Motor neuron (in vitro differentiated cells): ENCODE data around the gene MAVS. TPM values are rescaled to one million over a fixed set of nuclear protein-coding genes. Genes with fewer than 3 reads are reported as not detected.

Experiments
- ATAC-seq, 8 experiments: fragments of 200-7000 bp; cut with Tn5 transposase; replicated peaks in 6 of 8; 2 replicates each; pipeline ENCODE4 v1.8.0; 2021; ENCODE audit warnings: mild to moderate bottlenecking in 8 of 8, moderate library complexity in 8 of 8
- H3K27ac ChIP-seq, 2 donors: fragments of 250-450 bp; sonication (Bioruptor Pico); 2 replicates each; pipeline ENCODE4 v1.9.0; 2021; ENCODE audit warnings: antibody characterized with exemption in 2 of 2, mild to moderate bottlenecking in 2 of 2, moderate library complexity in 1 of 2
- H3K4me1 ChIP-seq, 2 donors: fragments of 250-450 bp; sonication (Bioruptor Pico); replicated peaks in 1 of 2; 2 replicates each; pipeline ENCODE4 v1.6.1; 2021; ENCODE audit warnings: antibody characterized with exemption in 2 of 2, mild to moderate bottlenecking in 2 of 2, moderate library complexity in 1 of 2
- H3K4me3 ChIP-seq, 5 donors: fragments of 250-450 bp; sonication (Bioruptor Pico); 2 replicates each; pipeline ENCODE4 v1.9.0; 2021; ENCODE audit warnings: antibody characterized with exemption in 5 of 5, mild to moderate bottlenecking in 5 of 5, moderate library complexity in 4 of 5
- WGBS, 10 experiments: fragments of 450-650 bp; shearing (Covaris generic); methylation state at CpG; one replicate each; pipeline ENCODE4 v1.0.0; 2022; 5-methylcytosine and 5-hydroxymethylcytosine counted together
- in situ Hi-C, 9 experiments: fragments of 400-800 bp; cut with MboI; loops; one replicate each; pipeline ENCODE4 v1.15.0; 2021; ENCODE audit warnings: low sequenced_read_pairs in 9 of 9, low pct_unique_long_range_greater_than_20kb in 2 of 9; ENCODE audit not compliant: unreplicated experiment in 9 of 9
- total RNA-seq, 8 experiments: library from RNA; unstranded; fragments of 300-600 nt; gene quantifications; 2 replicates each; pipeline versions ENCODE4 v1.2.3 to v1.2.4, GENCODE V29; 2022

MAVS gene
- total RNA-seq, 8 experiments from 2014 or later = 5.9 to 38.8 (median 15.5) TPM

DNA sequence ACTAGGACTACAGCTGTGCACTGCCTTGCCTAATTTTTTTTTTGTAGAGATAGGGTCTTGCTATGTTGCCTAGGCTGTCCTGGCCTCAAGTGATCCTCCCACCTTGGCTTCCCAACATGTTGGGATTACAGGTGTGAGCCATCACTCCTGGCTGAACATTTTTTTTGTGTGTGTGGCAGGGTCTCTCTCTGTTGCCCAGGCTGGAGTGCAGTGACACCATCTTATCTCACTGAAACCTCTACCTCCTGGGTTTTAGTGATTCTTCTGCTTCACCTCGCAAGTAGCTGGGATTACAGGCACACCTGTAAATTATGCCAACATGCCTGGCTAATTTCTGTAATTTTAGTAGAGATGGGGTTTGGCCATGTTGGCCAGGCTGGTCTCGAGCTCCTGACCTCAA lies 67.8 kb downstream of the MAVS start:
- Histone ChIP-seq H3K4me3 (no peak overlapping the region), H3K4me1 (no peaks in the 10 kb centered on the region), H3K27ac (no peak overlapping the region)
- ATAC-seq = no peak
- in situ Hi-C loops = no loop called here
- 83 to 100% (median 100%) methylated on average over 1 of the region's 2 CpGs; no CpG with 5 or more reads in 5 of the 10 experiments for WGBS, 10 experiments

- 0 to 100% (median 97%) methylated on average over 1 to 2 of the region's 2 CpGs for WGBS, 10 experiments
- no peak for ATAC-seq
- Histone ChIP-seq H3K4me1 (no peaks in the 10 kb centered on the region), H3K4me3 (no peak overlapping the region), H3K27ac (no peak overlapping the region)
- in situ Hi-C loops = no loop called here
Measured at GRCh38 chr20:3915691-3916090, 69.1 kb downstream of the MAVS start.

GRCh38 chr20:3916364-3916763 lies 69.7 kb downstream of the MAVS start:
- Histone ChIP-seq H3K4me3 (no peak overlapping the region), H3K4me1 (no peaks in the 10 kb centered on the region), H3K27ac (no peak overlapping the region)
- WGBS, 10 experiments = 0 to 95% (median 80%) methylated on average over 1 to 2 of the region's 2 CpGs
- ATAC-seq = peak in 2 of 8 experiments; percentile 66 to 79
- in situ Hi-C loops = no loop called here

DNA sequence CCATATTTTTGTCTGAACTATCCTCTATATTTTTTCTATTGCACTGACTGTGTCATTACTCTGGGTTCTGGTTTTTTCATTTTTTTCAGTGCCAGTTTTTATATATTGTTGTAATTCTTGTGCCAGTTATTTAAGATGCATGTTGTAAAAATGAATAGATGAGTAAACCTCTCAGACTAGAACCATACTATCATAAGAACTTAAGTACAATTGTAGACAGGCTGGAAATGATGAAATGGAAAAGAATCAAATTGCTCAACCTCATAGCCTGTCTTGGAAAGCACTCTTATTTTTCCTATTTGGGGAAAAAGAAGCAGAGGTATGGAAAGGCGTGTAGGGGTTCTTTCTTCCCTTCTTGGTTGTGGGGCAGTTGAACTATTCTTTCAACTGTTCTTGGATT lies 72.7 kb downstream of the MAVS start:
- Histone ChIP-seq H3K27ac (no peak overlapping the region), H3K4me3 (no peak overlapping the region), H3K4me1 (no peaks in the 10 kb centered on the region)
- WGBS, 10 experiments = 80 to 100% (median 100%) methylated on average over 1 of the region's 1 CpG; no CpG with 5 or more reads in 3 of the 10 experiments
- in situ Hi-C loops = no loop called here
- ATAC-seq = no peak

DNA sequence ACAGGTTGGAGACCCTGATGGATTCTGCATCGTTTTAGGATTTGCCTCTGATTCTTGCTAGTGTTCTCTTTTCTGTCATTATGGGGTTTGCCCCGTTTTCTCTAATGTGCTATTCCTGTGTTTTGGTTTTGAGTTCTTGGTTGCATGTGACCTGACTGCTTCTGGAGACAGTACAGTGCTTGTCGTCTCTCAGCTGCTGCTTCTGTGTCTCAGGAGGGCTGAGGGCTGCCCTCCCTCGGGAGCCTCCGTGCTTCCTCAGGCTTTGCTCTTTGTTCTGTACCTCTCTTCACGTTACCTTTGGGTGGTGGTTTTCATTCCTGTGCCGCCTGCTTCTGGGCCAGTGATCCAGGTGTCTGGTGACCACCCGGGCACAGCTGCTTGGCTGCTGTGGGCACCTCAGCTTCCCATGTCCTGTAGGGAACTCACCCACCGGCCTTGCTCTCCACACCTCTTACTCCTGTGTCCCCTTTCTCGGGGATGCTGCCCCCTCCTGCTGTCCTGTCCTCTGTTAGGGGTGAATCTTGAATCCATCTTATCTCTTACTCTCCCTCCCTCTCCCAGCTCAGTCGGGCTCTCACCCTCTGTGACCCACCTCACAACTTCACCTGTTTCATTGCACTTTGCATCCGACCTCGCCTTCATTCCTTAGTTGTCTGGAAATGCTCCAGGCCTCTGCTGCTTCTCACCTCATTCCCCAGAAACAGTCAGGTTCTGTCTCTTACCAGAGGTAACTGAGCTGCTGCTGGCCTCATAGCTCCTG lies 75.8 kb downstream of the MAVS start:
- WGBS, 10 experiments = 77 to 100% (median 90%) methylated on average over 1 to 11 of the region's 13 CpGs; no CpG with 5 or more reads in 1 of the 10 experiments
- ATAC-seq = no peak
- Histone ChIP-seq H3K4me1 (peaks cover 1 to 5% of the 10 kb centered on the region in 2 donors), H3K4me3 (no peak overlapping the region), H3K27ac (no peak overlapping the region)
- in situ Hi-C loops = no loop called here

DNA sequence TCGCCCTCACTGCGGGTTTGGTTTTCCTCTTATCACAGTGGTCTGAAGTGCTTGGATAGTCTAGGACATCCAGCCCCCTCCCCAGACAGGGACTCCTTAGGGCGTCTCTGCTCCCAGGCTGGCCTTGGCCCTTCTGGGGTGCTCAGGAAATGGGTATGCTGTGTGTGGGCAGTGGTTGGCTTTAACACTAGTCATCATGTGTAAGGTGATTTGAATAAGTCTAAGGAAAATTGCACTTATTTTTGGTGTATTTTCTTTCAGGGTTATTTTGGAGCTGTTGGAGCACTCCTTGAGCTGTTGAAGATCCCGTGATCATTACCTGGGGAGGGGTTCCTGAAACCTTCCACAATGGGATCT lies 76.3 kb downstream of the MAVS start:
- WGBS, 10 experiments = 75 to 100% (median 100%) methylated on average over 1 to 4 of the region's 4 CpGs; no CpG with 5 or more reads in 3 of the 10 experiments
- in situ Hi-C loops = no loop called here
- H3K4me3 ChIP-seq = no peak overlapping the region
- peaks cover 3 to 5% of the 10 kb centered on the region in 2 donors for H3K4me1 ChIP-seq
- no peak overlapping the region for H3K27ac ChIP-seq
- ATAC-seq = no peak

- in situ Hi-C loops = no loop called here
- no peak overlapping the region for H3K27ac ChIP-seq
Measured at GRCh38 chr20:3923818-3924217, 77.2 kb downstream of the MAVS start.

DNA sequence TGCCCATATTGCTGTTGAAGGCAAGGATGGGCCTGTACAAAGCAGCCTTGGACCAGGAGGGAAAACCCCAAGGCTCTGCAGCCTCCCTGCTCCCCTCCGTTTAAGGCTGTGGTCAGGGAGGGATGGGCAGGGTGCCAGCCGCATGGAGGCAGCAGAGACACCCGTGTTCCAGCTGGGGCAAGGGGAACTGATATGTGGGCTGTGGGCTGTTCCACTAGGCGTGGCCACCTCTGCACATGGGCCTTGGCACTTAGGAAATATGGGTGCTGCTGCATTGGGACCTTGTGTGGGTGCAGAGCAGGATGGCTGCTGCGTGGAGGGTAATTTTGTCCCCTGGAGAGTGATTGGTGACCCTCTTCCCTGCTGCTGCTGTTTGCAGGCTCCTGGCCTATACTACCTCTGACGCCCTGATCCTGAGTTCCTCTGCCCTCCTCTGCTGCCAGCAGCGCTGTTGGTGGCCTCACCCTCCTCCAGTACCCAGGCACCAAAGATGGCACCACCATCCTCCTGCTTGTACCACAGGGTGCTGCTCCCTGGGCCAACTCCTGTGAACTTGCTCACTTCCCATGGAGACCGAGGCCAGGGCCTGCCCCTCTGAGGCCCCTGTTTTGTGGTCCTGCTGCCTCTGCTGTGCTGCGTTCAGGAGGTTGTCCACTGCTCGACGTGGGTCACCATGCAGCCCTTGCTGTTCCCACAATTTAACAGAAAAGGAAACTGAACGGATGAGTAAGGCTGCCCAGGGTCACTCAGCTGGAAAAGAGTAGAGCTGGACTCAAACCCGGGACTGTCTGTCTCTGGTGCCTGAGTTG lies 77.9 kb downstream of the MAVS start:
- WGBS, 10 experiments = 0 to 100% (median 82%) methylated on average over 1 to 5 of the region's 13 CpGs; no CpG with 5 or more reads in 3 of the 10 experiments
- Histone ChIP-seq H3K27ac (no peak overlapping the region), H3K4me1 (peaks cover 3 to 5% of the 10 kb centered on the region in 2 donors), H3K4me3 (no peak overlapping the region)
- in situ Hi-C loops = loop anchor here in 1 of 9 experiments (25.0 kb wide), 1 partner anchor 163 kb away; no protein-coding TSS in a partner anchor
- peak in 4 of 8 experiments; percentile 6 to 15 (median 11) for ATAC-seq

More at GRCh38 chr20:3923818-3924217, 77.2 kb downstream of the MAVS start:
- Histone ChIP-seq H3K4me3 (no peak overlapping the region), H3K4me1 (peaks cover 3 to 5% of the 10 kb centered on the region in 2 donors)
- WGBS, 10 experiments = 71 to 100% (median 89%) methylated on average over 1 to 2 of the region's 2 CpGs; no CpG with 5 or more reads in 3 of the 10 experiments
- ATAC-seq = peak in 3 of 8 experiments; percentile 41 to 61 (median 49)

GRCh38 chr20:3925113-3925695 lies 78.6 kb downstream of the MAVS start:
- Histone ChIP-seq H3K4me3 (no peak overlapping the region), H3K27ac (no peak overlapping the region), H3K4me1 (peaks cover 3 to 5% of the 10 kb centered on the region in 2 donors)
- in situ Hi-C loops = loop anchor here in 1 of 9 experiments (25.0 kb wide), 1 partner anchor 162 kb away; no protein-coding TSS in a partner anchor
- no peak for ATAC-seq
- 70 to 100% (median 95%) methylated on average over 2 to 4 of the region's 11 CpGs; no CpG with 5 or more reads in 4 of the 10 experiments for WGBS, 10 experiments

Other genes with a start within 250 kb of the MAVS start
- under 1 TPM in 1 of 8 experiments, not detected in 7; 0.14 TPM for gene GFRA4, start 183.4 kb upstream of the MAVS start, total RNA-seq
- gene ADAM33, start 164.8 kb upstream of the MAVS start, total RNA-seq = 10 to 100 TPM in 2 of 8 experiments, 1 to 10 TPM in 2, under 1 TPM in 3, not detected in 1; 0.17 to 62.3 (median 1.2) TPM
- under 1 TPM; 0.07 to 0.66 (median 0.31) TPM for gene SIGLEC1, start 134.2 kb upstream of the MAVS start, total RNA-seq
- gene HSPA12B, start 114.1 kb upstream of the MAVS start, total RNA-seq = 10 to 100 TPM in 1 of 8 experiments, 1 to 10 TPM in 1, under 1 TPM in 6; 0.23 to 16.4 (median 0.53) TPM
- gene ADISSP, start 79.1 kb upstream of the MAVS start, total RNA-seq = 10 to 100 TPM; 18.1 to 60.6 (median 35.5) TPM
- 10 to 100 TPM in 1 of 8 experiments, 1 to 10 TPM in 1, under 1 TPM in 5, not detected in 1; 0.15 to 25.5 (median 0.71) TPM for gene SPEF1, start 65.4 kb upstream of the MAVS start, total RNA-seq
- gene CENPB, start 60.1 kb upstream of the MAVS start, total RNA-seq = 10 to 100 TPM; 18.1 to 69.4 (median 53.1) TPM
- 100 to 1,000 TPM in 1 of 8 experiments, 10 to 100 TPM in 4, 1 to 10 TPM in 3; 8.0 to 166 (median 22.8) TPM for gene CDC25B, start 50.5 kb upstream of the MAVS start, total RNA-seq
- gene AP5S1, start 26.3 kb upstream of the MAVS start, total RNA-seq = 10 to 100 TPM in 4 of 8 experiments, 1 to 10 TPM in 4; 2.6 to 21.1 (median 10.4) TPM
- gene PANK2, start 42.6 kb downstream of the MAVS start, total RNA-seq = 10 to 100 TPM; 16.7 to 48.4 (median 33.5) TPM
- 10 to 100 TPM in 7 of 8 experiments, 1 to 10 TPM in 1; 9.3 to 28.8 (median 15.5) TPM for gene RNF24, start 168.7 kb downstream of the MAVS start, total RNA-seq